SU-DHL-6 (cell line): ENCODE results near the gene ORM1.

ENCODE experiments used
- H2AFZ ChIP-seq: fragments of 200-600 bp; sonication (generic); 2 replicates; pipeline ENCODE4 v1.6.1; 2014; ENCODE audit warnings: low read depth, mild to moderate bottlenecking, moderate library complexity, mixed read lengths, antibody characterized with exemption, low read length; ENCODE audit not compliant: severe bottlenecking
- H3F3A ChIP-seq: fragments of 200-600 bp; shearing (Covaris generic); 2 replicates; pipeline ENCODE4 v1.6.0; 2016; ENCODE audit warnings: antibody characterized with exemption, mild to moderate bottlenecking; ENCODE audit not compliant: insufficient read depth
- H3K27ac ChIP-seq: fragments of 200-600 bp; sonication (generic); 2 replicates; pipeline ENCODE4 v1.5.1; 2016; ENCODE audit warnings: low read depth, mild to moderate bottlenecking, low read length, moderate library complexity, mixed read lengths
- H3K27me3 ChIP-seq: fragments of 200-600 bp; sonication (generic), shearing (Covaris generic); 2 replicates; pipeline ENCODE4 v1.6.0; 2014; ENCODE audit warnings: mild to moderate bottlenecking, low read length
- H3K36me3 ChIP-seq: fragments of 200-600 bp; sonication (generic); 2 replicates; pipeline ENCODE4 v1.6.1; 2014; ENCODE audit warnings: mild to moderate bottlenecking, low read length, mixed read lengths
- H3K4me2 ChIP-seq: fragments of 300-600, 200-600 bp; shearing (Covaris generic), sonication (generic); 2 replicates; pipeline ENCODE4 v1.6.0; 2014; ENCODE audit warnings: low read length, low read depth, mild to moderate bottlenecking; ENCODE audit not compliant: poor library complexity, severe bottlenecking
- H3K4me3 ChIP-seq: fragments of 200-600 bp; sonication (generic); 2 replicates; pipeline ENCODE4 v1.5.1; 2014; ENCODE audit warnings: antibody characterized with exemption, low read length, mild to moderate bottlenecking, mixed read lengths; ENCODE audit not compliant: insufficient read depth, poor library complexity, severe bottlenecking
- H3K79me2 ChIP-seq: fragments of 200-600 bp; sonication (generic); 2 replicates; pipeline ENCODE4 v1.6.1; 2014; ENCODE audit warnings: mild to moderate bottlenecking, low read length, moderate library complexity; ENCODE audit not compliant: insufficient read depth
- H3K9ac ChIP-seq: fragments of 200-600 bp; sonication (generic); 2 replicates; pipeline ENCODE4 v1.7.0; 2014; ENCODE audit warnings: mild to moderate bottlenecking, low read length
- H3K9me2 ChIP-seq: fragments of 200-600 bp; sonication (generic); replicated peaks from 2 replicates; pipeline ENCODE4 v1.6.1; 2014; ENCODE audit warnings: low read length; ENCODE audit not compliant: insufficient read depth
- H3K9me3 ChIP-seq: fragments of 200-600 bp; sonication (generic); 2 replicates; pipeline ENCODE4 v1.6.1; 2014; ENCODE audit warnings: low read length, mixed read lengths; ENCODE audit not compliant: insufficient read depth
- H4K20me1 ChIP-seq: fragments of 200-600 bp; sonication (generic); 2 replicates; pipeline ENCODE4 v1.6.1; 2014; ENCODE audit warnings: low read depth, mild to moderate bottlenecking, antibody characterized with exemption, low read length, moderate library complexity, mixed read lengths
- EZH2phosphoT487 ChIP-seq: fragments of 200-600 bp; sonication (generic), shearing (Covaris generic); conservative IDR thresholded peaks from 2 replicates; pipeline ENCODE4 v1.6.1; 2018; ENCODE audit warnings: mild to moderate bottlenecking, antibody characterized with exemption, low read length, moderate library complexity, mixed read lengths
- TF ChIP-seq, protein P1 (sequence below): fragments of 200-600 bp; sonication (generic); IDR thresholded peaks from one replicate; pipeline ENCODE4 v1.5.1; 2017; ENCODE audit warnings: antibody characterized with exemption, mild to moderate bottlenecking, low read length, moderate library complexity; ENCODE audit not compliant: insufficient read depth, poor library complexity, severe bottlenecking

The ORM1 gene

GRCh38 chr9:114284316-114285060 lies 38.4 kb upstream of the ORM1 start:
- Histone ChIP-seq H3K9ac (no peak overlapping the region), H3K27me3 (no peaks in the 10 kb centered on the region), H3K79me2 (no peaks in the 10 kb centered on the region), H3K9me3 (no peaks in the 10 kb centered on the region), H3K4me2 (no peak overlapping the region), H3K9me2 (no peaks in the 10 kb centered on the region), H3K27ac (no peak overlapping the region), H3F3A (no peaks in the 10 kb centered on the region), H2AFZ (no peak overlapping the region), H3K4me3 (no peak overlapping the region), H3K36me3 (no peaks in the 10 kb centered on the region), H4K20me1 (no peaks in the 10 kb centered on the region)
- TF ChIP-seq, protein P1, sequence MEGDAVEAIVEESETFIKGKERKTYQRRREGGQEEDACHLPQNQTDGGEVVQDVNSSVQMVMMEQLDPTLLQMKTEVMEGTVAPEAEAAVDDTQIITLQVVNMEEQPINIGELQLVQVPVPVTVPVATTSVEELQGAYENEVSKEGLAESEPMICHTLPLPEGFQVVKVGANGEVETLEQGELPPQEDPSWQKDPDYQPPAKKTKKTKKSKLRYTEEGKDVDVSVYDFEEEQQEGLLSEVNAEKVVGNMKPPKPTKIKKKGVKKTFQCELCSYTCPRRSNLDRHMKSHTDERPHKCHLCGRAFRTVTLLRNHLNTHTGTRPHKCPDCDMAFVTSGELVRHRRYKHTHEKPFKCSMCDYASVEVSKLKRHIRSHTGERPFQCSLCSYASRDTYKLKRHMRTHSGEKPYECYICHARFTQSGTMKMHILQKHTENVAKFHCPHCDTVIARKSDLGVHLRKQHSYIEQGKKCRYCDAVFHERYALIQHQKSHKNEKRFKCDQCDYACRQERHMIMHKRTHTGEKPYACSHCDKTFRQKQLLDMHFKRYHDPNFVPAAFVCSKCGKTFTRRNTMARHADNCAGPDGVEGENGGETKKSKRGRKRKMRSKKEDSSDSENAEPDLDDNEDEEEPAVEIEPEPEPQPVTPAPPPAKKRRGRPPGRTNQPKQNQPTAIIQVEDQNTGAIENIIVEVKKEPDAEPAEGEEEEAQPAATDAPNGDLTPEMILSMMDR = no peak
- no peak for TF ChIP-seq EZH2phosphoT487

- Histone ChIP-seq H3K27ac (no peak overlapping the region), H3K36me3 (no peaks in the 10 kb centered on the region), H3K4me3 (no peak overlapping the region), H3K27me3 (no peaks in the 10 kb centered on the region), H3F3A (no peaks in the 10 kb centered on the region), H3K9ac (no peak overlapping the region), H4K20me1 (no peaks in the 10 kb centered on the region), H2AFZ (no peak overlapping the region), H3K79me2 (no peaks in the 10 kb centered on the region), H3K9me3 (no peaks in the 10 kb centered on the region), H3K9me2 (no peaks in the 10 kb centered on the region), H3K4me2 (no peak overlapping the region)
- no peak for TF ChIP-seq EZH2phosphoT487
- TF ChIP-seq, protein P1 = no peak
Observed at GRCh38 chr9:114285166-114285867, 37.6 kb upstream of the ORM1 start.

GRCh38 chr9:114286146-114286679 lies 36.7 kb upstream of the ORM1 start:
- Histone ChIP-seq H4K20me1 (no peaks in the 10 kb centered on the region), H3K9ac (no peak overlapping the region), H3K4me2 (no peak overlapping the region), H3F3A (no peaks in the 10 kb centered on the region), H3K9me3 (no peaks in the 10 kb centered on the region), H3K27ac (no peak overlapping the region), H3K4me3 (no peak overlapping the region), H2AFZ (no peak overlapping the region), H3K79me2 (no peaks in the 10 kb centered on the region), H3K9me2 (no peaks in the 10 kb centered on the region), H3K36me3 (no peaks in the 10 kb centered on the region), H3K27me3 (no peaks in the 10 kb centered on the region)
- no peak for TF ChIP-seq EZH2phosphoT487
